ENCODE measurements around the gene ASB13.

- no peak for TF ChIP-seq CTCF (IDR thresholded peaks at IDR 0.05)
- no peak for TF ChIP-seq EZH2 (IDR thresholded peaks at IDR 0.05; ENCODE audit: borderline replicate concordance, insufficient read depth, low read depth, low read length, poor library complexity, severe bottlenecking)
These were observed 44.5 kb upstream of the ASB13 start for GRCh38 chr10:5710859-5711258.
